Neural progenitor cell (in vitro differentiated cells): Measurements from ENCODE around the gene TBL1X.

ENCODE experiments used
- CTCF ChIP-seq: fragments of 200-600 bp; sonication (generic); IDR thresholded peaks from 2 replicates; pipeline ENCODE4 v1.5.1; 2017; ENCODE audit warnings: antibody characterized with exemption, mild to moderate bottlenecking
- EZH2 ChIP-seq: fragments of 200-600 bp; sonication (generic); IDR thresholded peaks from 2 replicates; pipeline ENCODE4 v1.6.1; 2017; ENCODE audit warnings: antibody characterized with exemption, mild to moderate bottlenecking, moderate library complexity
- EZH2phosphoT487 ChIP-seq: fragments of 200-600 bp; sonication (generic); IDR thresholded peaks from 2 replicates; pipeline ENCODE4 v1.6.1; 2017; ENCODE audit warnings: antibody characterized with exemption

- TF ChIP-seq EZH2 (no peak), CTCF (no peak), EZH2phosphoT487 (no peak)
Measured at GRCh38 chrX:9558615-9559014, 93.8 kb downstream of the TBL1X start.
